Muscle layer of duodenum (tissue), 2 donors: ENCODE measurements around the gene SMG7.

Experiments used
- H3K27ac ChIP-seq: one replicate; pipeline ENCODE4 v1.7.0; 2013; ENCODE audit warnings: mild to moderate bottlenecking, low read length
- H3K27me3 ChIP-seq: one replicate; pipeline ENCODE4 v1.7.0; 2013; ENCODE audit warnings: low read depth, mild to moderate bottlenecking, control low read depth, low read length
- H3K36me3 ChIP-seq, 2 donors: one replicate each; pipeline ENCODE4 v1.7.0; 2013; ENCODE audit warnings: low read length in 2 of 2, control low read depth in 1 of 2, mild to moderate bottlenecking in 1 of 2; ENCODE audit not compliant: insufficient read depth in 2 of 2, control insufficient read depth in 1 of 2
- H3K4me1 ChIP-seq, 2 donors: one replicate each; pipeline ENCODE4 v1.7.0; 2013; ENCODE audit warnings: low read length in 2 of 2, mild to moderate bottlenecking in 2 of 2, control low read depth in 1 of 2, moderate library complexity in 1 of 2; ENCODE audit not compliant: insufficient read depth in 2 of 2, control insufficient read depth in 1 of 2
- H3K4me3 ChIP-seq, 2 donors: one replicate each; pipeline ENCODE4 v1.7.0; 2013; ENCODE audit warnings: low read length in 2 of 2, low read depth in 1 of 2, mild to moderate bottlenecking in 1 of 2
- H3K9me3 ChIP-seq, 2 donors: one replicate each; pipeline ENCODE4 v1.7.0; 2013; ENCODE audit warnings: low read length in 2 of 2, control low read depth in 1 of 2, mild to moderate bottlenecking in 1 of 2; ENCODE audit not compliant: control insufficient read depth in 1 of 2
- donor health status: healthy.

SMG7 gene

DNA sequence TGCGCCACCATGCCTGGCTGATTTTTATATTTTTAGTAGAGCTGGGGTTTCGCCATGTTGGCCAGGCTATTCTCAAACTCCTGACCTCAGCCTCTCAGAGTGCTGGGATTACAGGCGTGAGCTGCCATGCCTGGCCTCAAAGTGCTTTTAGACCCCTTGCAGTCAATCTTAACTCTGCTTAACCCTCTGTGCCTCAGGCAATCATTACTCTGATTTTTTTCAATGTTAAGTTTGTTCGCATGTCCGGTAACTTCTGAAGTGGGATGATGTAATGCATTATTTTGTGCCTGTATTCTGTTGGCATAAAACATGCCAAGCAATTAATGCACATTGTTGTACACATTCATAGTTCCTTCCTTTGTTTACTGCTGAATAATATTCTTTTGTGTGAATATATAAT lies 18.6 kb downstream of the SMG7 start:
- no peak overlapping the region for H3K27ac ChIP-seq

GRCh38 chr1:183493540-183494245 lies 21.4 kb downstream of the SMG7 start:
- Histone ChIP-seq H3K9me3 (no peaks in the 10 kb centered on the region), H3K27ac (no peak overlapping the region), H3K4me3 (no peak overlapping the region), H3K4me1 (peaks cover 0 to 5% of the 10 kb centered on the region in 2 donors), H3K36me3 (no peaks in the 10 kb centered on the region), H3K27me3 (no peaks in the 10 kb centered on the region)

More for the DNA sequence above, 18.6 kb downstream of the SMG7 start:
- H3K4me3 ChIP-seq, result no peak overlapping the region
- H3K9me3 ChIP-seq, result no peaks in the 10 kb centered on the region
- no peaks in the 10 kb centered on the region for H3K4me1 ChIP-seq
- H3K27me3 ChIP-seq, result no peaks in the 10 kb centered on the region
- no peaks in the 10 kb centered on the region for H3K36me3 ChIP-seq

- Histone ChIP-seq H3K9me3 (no peaks in the 10 kb centered on the region), H3K4me1 (peaks cover 0 to 14% of the 10 kb centered on the region in 2 donors), H3K4me3 (no peak overlapping the region), H3K36me3 (no peaks in the 10 kb centered on the region), H3K27me3 (no peaks in the 10 kb centered on the region), H3K27ac (no peak overlapping the region)
These were observed 23.1 kb downstream of the SMG7 start for GRCh38 chr1:183495420-183495819.

GRCh38 chr1:183497218-183497617 lies 24.9 kb downstream of the SMG7 start:
- H3K4me3 ChIP-seq, result no peak overlapping the region
- no peaks in the 10 kb centered on the region for H3K36me3 ChIP-seq
- peaks cover 0 to 14% of the 10 kb centered on the region in 2 donors for H3K4me1 ChIP-seq
- no peaks in the 10 kb centered on the region for H3K27me3 ChIP-seq
- H3K27ac ChIP-seq, result no peak overlapping the region
- H3K9me3 ChIP-seq, result no peaks in the 10 kb centered on the region

GRCh38 chr1:183498342-183498991 lies 26.2 kb downstream of the SMG7 start:
- H3K4me3 ChIP-seq, result no peak overlapping the region
- no peaks in the 10 kb centered on the region for H3K27me3 ChIP-seq
- H3K36me3 ChIP-seq, result no peaks in the 10 kb centered on the region
- H3K9me3 ChIP-seq, result no peaks in the 10 kb centered on the region
- no peak overlapping the region for H3K27ac ChIP-seq
- H3K4me1 ChIP-seq, result peaks cover 6 to 14% of the 10 kb centered on the region in 2 donors

GRCh38 chr1:183505454-183506089 lies 33.3 kb downstream of the SMG7 start:
- Histone ChIP-seq H3K4me1 (peaks cover 0 to 7% of the 10 kb centered on the region in 2 donors), H3K27ac (no peak overlapping the region), H3K9me3 (no peaks in the 10 kb centered on the region), H3K27me3 (no peaks in the 10 kb centered on the region), H3K36me3 (no peaks in the 10 kb centered on the region), H3K4me3 (no peak overlapping the region)

GRCh38 chr1:183506561-183506960 lies 34.3 kb downstream of the SMG7 start:
- H3K27ac ChIP-seq, result no peak overlapping the region
- H3K27me3 ChIP-seq, result no peaks in the 10 kb centered on the region
- no peak overlapping the region for H3K4me3 ChIP-seq
- H3K4me1 ChIP-seq, result peaks cover 0 to 7% of the 10 kb centered on the region in 2 donors
- no peaks in the 10 kb centered on the region for H3K9me3 ChIP-seq
- no peaks in the 10 kb centered on the region for H3K36me3 ChIP-seq

DNA sequence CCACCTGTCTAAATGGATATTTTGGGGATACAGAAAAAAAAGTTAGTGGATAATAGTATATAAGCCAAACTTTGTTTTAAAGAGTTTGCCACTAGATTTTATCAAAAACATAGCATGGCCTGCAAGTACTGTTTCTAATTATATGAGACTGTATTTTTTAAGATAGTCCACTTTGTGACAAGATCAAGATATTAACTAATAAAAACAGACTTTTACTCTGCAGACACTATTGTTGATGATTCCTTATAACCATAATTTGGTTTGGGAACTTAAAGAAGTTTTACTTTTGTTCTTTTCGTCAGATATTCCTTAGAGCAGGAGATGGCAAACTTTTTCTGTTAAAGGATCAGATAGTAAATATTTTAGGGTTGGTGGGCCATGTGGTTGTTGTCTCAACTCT lies 36.4 kb downstream of the SMG7 start:
- no peak overlapping the region for H3K27ac ChIP-seq
- no peak overlapping the region for H3K4me3 ChIP-seq
- no peaks in the 10 kb centered on the region for H3K9me3 ChIP-seq
- no peaks in the 10 kb centered on the region for H3K27me3 ChIP-seq
- H3K36me3 ChIP-seq, result no peaks in the 10 kb centered on the region
- H3K4me1 ChIP-seq, result no peaks in the 10 kb centered on the region

DNA sequence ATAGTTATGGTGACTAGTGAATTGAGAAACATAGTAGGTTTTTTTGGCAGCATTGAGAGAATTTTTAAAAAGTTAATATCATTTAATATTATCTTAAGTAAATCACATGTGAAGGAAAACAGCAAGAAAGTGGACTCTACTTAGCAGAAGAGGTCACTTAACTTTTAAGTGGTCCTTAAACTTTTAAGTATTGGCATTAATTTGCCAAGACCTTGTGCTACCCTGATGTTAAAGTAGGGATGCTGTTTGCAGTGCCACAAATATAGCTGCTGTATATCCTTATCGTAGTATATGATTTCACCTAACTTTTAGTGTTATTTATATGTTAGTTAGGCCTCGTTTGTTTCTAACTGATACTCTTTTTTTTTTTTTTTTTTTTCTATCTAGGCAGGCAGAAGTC lies 40.2 kb downstream of the SMG7 start:
- H3K27ac ChIP-seq, result no peak overlapping the region

DNA sequence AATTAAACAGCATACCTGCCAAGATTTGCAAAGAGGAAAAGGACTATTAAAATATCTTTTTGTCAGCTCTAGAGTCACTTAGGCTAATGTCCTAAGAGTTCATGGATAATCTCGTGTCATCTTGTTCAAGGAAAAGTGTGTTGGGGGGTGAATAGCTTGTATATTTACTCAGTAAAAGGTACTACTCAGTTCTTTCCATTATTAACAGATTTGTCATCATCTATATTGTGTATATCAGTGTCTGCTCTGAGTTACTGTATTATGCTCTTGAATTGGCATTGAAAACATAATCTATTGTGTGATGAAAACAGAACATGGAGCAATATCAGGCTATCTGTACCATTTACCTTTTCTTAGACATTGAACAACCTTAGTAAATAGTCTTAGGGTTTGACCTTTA lies 41.9 kb downstream of the SMG7 start:
- H3K27me3 ChIP-seq, result no peaks in the 10 kb centered on the region
- no peak overlapping the region for H3K27ac ChIP-seq
- no peak overlapping the region for H3K4me3 ChIP-seq
- H3K4me1 ChIP-seq, result peaks cover 0 to 6% of the 10 kb centered on the region in 2 donors
- no peaks in the 10 kb centered on the region for H3K9me3 ChIP-seq
- peaks cover 12 to 20% of the 10 kb centered on the region in 2 donors for H3K36me3 ChIP-seq

More for the DNA sequence above, 40.2 kb downstream of the SMG7 start:
- Histone ChIP-seq H3K4me3 (no peak overlapping the region), H3K36me3 (peaks cover 4 to 8% of the 10 kb centered on the region in 2 donors), H3K27me3 (no peaks in the 10 kb centered on the region), H3K9me3 (no peaks in the 10 kb centered on the region), H3K4me1 (peaks cover 0 to 6% of the 10 kb centered on the region in 2 donors)

- no peak overlapping the region for H3K27ac ChIP-seq
- no peaks in the 10 kb centered on the region for H3K9me3 ChIP-seq
- H3K4me1 ChIP-seq, result peaks cover 0 to 6% of the 10 kb centered on the region in 2 donors
- peaks cover 12 to 25% of the 10 kb centered on the region in 2 donors for H3K36me3 ChIP-seq
- H3K27me3 ChIP-seq, result no peaks in the 10 kb centered on the region
- no peak overlapping the region for H3K4me3 ChIP-seq
These were observed 42.8 kb downstream of the SMG7 start for GRCh38 chr1:183515002-183515689.
